Osteoblast (primary cell): ENCODE data around the gene ATOSA. TPM values are rescaled to one million over a fixed set of nuclear protein-coding genes. Genes with fewer than 3 reads are reported as not detected.

ENCODE experiments used
- DNase-seq: peaks from one replicate; pipeline ENCODE4 v3.0.0; 2011; ENCODE audit warnings: low spot score, mixed read lengths; ENCODE audit not compliant: insufficient read length; ENCODE audit errors: missing footprints
- H2AFZ ChIP-seq: 2 replicates; pipeline ENCODE4 v1.6.0; 2011; ENCODE audit warnings: mild to moderate bottlenecking, low read length
- H3K27ac ChIP-seq: 2 replicates; pipeline ENCODE4 v1.5.1; 2011; ENCODE audit warnings: mild to moderate bottlenecking, low read depth, low read length, moderate library complexity
- H3K27me3 ChIP-seq: 2 replicates; pipeline ENCODE4 v1.6.0; 2012; ENCODE audit warnings: mild to moderate bottlenecking, control low read depth, inconsistent platforms, low read length, moderate library complexity; ENCODE audit not compliant: insufficient read depth
- H3K36me3 ChIP-seq: 2 replicates; pipeline ENCODE4 v1.5.1; 2011; ENCODE audit warnings: mild to moderate bottlenecking, low read length, control low read depth, moderate library complexity; ENCODE audit not compliant: insufficient read depth
- H3K4me1 ChIP-seq: 2 replicates; pipeline ENCODE4 v1.5.1; 2011; ENCODE audit warnings: mild to moderate bottlenecking, low read length, control low read depth, moderate library complexity; ENCODE audit not compliant: insufficient read depth
- H3K4me2 ChIP-seq: 2 replicates; pipeline ENCODE4 v1.6.0; 2011; ENCODE audit warnings: mild to moderate bottlenecking, low read length; ENCODE audit not compliant: insufficient read depth
- H3K4me3 ChIP-seq: fragments of 200-600 bp; sonication (generic); 3 replicates; pipeline ENCODE4 v1.5.1; 2012; ENCODE audit warnings: mild to moderate bottlenecking, low read length, inconsistent platforms; ENCODE audit not compliant: insufficient read depth
- H3K79me2 ChIP-seq: 2 replicates; pipeline ENCODE4 v1.6.0; 2012; ENCODE audit warnings: mild to moderate bottlenecking, low read length, control low read depth, inconsistent platforms; ENCODE audit not compliant: insufficient read depth
- H3K9me3 ChIP-seq: 2 replicates; pipeline ENCODE4 v1.5.1; 2011; ENCODE audit warnings: low read depth, low read length, control low read depth
- H4K20me1 ChIP-seq: 2 replicates; pipeline ENCODE4 v1.6.0; 2012; ENCODE audit warnings: mild to moderate bottlenecking, low read length, control low read depth; ENCODE audit not compliant: insufficient read depth
- total RNA-seq: library from RNA; depleted of rRNA; stranded (reverse); fragments of >200 nt; gene quantifications from 2 replicates; pipeline ENCODE4 v1.2.3, GENCODE V29; 2012
- TF ChIP-seq, protein P1 (sequence below): IDR thresholded peaks from 2 replicates; pipeline ENCODE4 v1.5.1; 2011; ENCODE audit warnings: mild to moderate bottlenecking, low read depth, low read length, moderate library complexity; ENCODE audit errors: extremely low read depth

Gene ATOSA
- total RNA-seq, 1 donor: 34.4 TPM

GRCh38 chr15:52699457-52699856, 20.3 kb upstream of the ATOSA start:
- Histone ChIP-seq H2AFZ (no peak overlapping the region), H3K27me3 (no peaks in the 10 kb centered on the region), H3K79me2 (no peaks in the 10 kb centered on the region), H3K9me3 (no peaks in the 10 kb centered on the region), H3K4me3 (no peak overlapping the region), H3K36me3 (no peaks in the 10 kb centered on the region), H3K27ac (no peak overlapping the region), H3K4me1 (no peaks in the 10 kb centered on the region), H3K4me2 (no peak overlapping the region), H4K20me1 (no peaks in the 10 kb centered on the region)
- DNase-seq: no peak
- TF ChIP-seq, protein P1, sequence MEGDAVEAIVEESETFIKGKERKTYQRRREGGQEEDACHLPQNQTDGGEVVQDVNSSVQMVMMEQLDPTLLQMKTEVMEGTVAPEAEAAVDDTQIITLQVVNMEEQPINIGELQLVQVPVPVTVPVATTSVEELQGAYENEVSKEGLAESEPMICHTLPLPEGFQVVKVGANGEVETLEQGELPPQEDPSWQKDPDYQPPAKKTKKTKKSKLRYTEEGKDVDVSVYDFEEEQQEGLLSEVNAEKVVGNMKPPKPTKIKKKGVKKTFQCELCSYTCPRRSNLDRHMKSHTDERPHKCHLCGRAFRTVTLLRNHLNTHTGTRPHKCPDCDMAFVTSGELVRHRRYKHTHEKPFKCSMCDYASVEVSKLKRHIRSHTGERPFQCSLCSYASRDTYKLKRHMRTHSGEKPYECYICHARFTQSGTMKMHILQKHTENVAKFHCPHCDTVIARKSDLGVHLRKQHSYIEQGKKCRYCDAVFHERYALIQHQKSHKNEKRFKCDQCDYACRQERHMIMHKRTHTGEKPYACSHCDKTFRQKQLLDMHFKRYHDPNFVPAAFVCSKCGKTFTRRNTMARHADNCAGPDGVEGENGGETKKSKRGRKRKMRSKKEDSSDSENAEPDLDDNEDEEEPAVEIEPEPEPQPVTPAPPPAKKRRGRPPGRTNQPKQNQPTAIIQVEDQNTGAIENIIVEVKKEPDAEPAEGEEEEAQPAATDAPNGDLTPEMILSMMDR: no peak

DNA sequence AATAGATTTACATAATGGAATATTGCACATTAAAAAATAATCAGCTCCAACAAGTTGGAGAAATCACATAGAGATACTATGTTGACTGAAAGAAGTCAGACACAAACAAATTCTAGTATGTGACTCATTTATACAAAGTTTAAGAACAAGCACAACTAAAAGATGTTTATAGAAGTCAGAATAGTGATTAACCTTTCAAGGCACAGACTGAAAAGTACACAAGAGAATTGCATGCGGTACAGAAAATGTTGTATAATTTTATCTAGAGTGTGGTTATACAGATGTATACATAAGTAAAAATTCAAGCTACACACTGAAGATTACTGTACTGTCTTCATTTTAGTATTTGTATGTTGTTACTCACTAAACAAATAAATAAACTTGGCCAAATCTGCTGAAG, 19.3 kb upstream of the ATOSA start:
- DNase-seq: no peak
- no peaks in the 10 kb centered on the region for H3K27me3 ChIP-seq
- no peaks in the 10 kb centered on the region for H3K79me2 ChIP-seq
- no peaks in the 10 kb centered on the region for H3K4me1 ChIP-seq
- TF ChIP-seq, protein P1: no peak
- H3K4me2 ChIP-seq: no peak overlapping the region
- H3K36me3 ChIP-seq: no peaks in the 10 kb centered on the region
- H4K20me1 ChIP-seq: no peaks in the 10 kb centered on the region
- no peaks in the 10 kb centered on the region for H3K9me3 ChIP-seq
- H3K27ac ChIP-seq: no peak overlapping the region
- no peak overlapping the region for H3K4me3 ChIP-seq
- no peak overlapping the region for H2AFZ ChIP-seq

DNA sequence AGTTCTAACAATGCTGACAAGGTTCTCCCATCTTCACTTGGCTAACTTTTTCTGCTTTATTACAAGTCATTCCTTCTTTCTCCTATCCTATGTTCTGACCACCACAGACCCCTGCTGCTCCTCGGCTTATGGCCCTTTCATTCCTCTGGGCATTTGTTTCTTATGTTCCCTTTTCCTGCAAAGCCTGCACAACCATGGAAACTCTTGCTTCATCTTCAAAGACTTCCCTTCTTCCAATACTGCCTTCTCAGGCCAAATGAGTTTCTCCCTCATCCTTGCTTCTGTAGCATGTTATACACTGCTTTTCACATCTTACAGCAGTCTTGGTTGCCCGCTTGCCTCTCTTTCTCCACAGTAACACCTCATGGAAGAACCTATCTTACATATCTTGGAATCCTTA, 17.9 kb upstream of the ATOSA start:
- Histone ChIP-seq H3K27ac (no peak overlapping the region), H3K27me3 (no peaks in the 10 kb centered on the region), H3K79me2 (no peaks in the 10 kb centered on the region), H3K4me3 (no peak overlapping the region), H3K4me1 (no peaks in the 10 kb centered on the region), H4K20me1 (no peaks in the 10 kb centered on the region), H3K4me2 (no peak overlapping the region), H2AFZ (no peak overlapping the region), H3K9me3 (no peaks in the 10 kb centered on the region), H3K36me3 (no peaks in the 10 kb centered on the region)
- TF ChIP-seq, protein P1: no peak
- no peak for DNase-seq

GRCh38 chr15:52695154-52695553, 16.0 kb upstream of the ATOSA start:
- Histone ChIP-seq H3K36me3 (no peaks in the 10 kb centered on the region), H3K4me1 (no peaks in the 10 kb centered on the region), H3K27ac (no peak overlapping the region), H3K4me3 (no peak overlapping the region), H3K9me3 (no peaks in the 10 kb centered on the region), H3K79me2 (no peaks in the 10 kb centered on the region), H3K4me2 (no peak overlapping the region), H3K27me3 (no peaks in the 10 kb centered on the region), H4K20me1 (no peaks in the 10 kb centered on the region), H2AFZ (no peak overlapping the region)
- DNase-seq: no peak
- TF ChIP-seq, protein P1: no peak
